Muscle layer of colon (tissue), 2 donors: Measurements from ENCODE around the gene ATOH7.
"Not testable (repeated sequence)": the region's sequence is repeated elsewhere in the genome, so short reads cannot be mapped to it uniquely, and the experiment has no call there.

Source experiments
- H3K27ac ChIP-seq: one replicate; pipeline ENCODE4 v1.7.0; 2013; ENCODE audit warnings: low read depth, mild to moderate bottlenecking, low read length, moderate library complexity
- H3K27me3 ChIP-seq, 2 donors: one replicate each; pipeline ENCODE4 v1.7.0; 2013; ENCODE audit warnings: low read length in 2 of 2, mild to moderate bottlenecking in 2 of 2; ENCODE audit not compliant: insufficient read depth in 2 of 2, control insufficient read depth in 1 of 2
- H3K36me3 ChIP-seq: one replicate; pipeline ENCODE4 v1.7.0; 2013; ENCODE audit warnings: mild to moderate bottlenecking, low read length; ENCODE audit not compliant: insufficient read depth
- H3K4me1 ChIP-seq: one replicate; pipeline ENCODE4 v1.7.0; 2013; ENCODE audit warnings: mild to moderate bottlenecking, low read length; ENCODE audit not compliant: insufficient read depth
- H3K4me3 ChIP-seq, 2 donors: one replicate each; pipeline ENCODE4 v1.7.0; 2013; ENCODE audit warnings: low read length in 2 of 2, low read depth in 1 of 2, mild to moderate bottlenecking in 1 of 2, moderate library complexity in 1 of 2
- H3K9ac ChIP-seq: one replicate; pipeline ENCODE4 v1.7.0; 2013; ENCODE audit warnings: low read length
- H3K9me3 ChIP-seq: one replicate; pipeline ENCODE4 v1.7.0; 2013; ENCODE audit warnings: mild to moderate bottlenecking, low read length
- donor health status: abdominal sarcoma.
- donor health status: Adenocarcinoma of cecum.

ATOH7 gene

GRCh38 chr10:68202960-68203353 is 29.0 kb downstream of the ATOH7 start:
- H3K4me3 ChIP-seq, result no peak overlapping the region
- H3K9me3 ChIP-seq, result no peaks in the 10 kb centered on the region
- H3K36me3 ChIP-seq, result no peaks in the 10 kb centered on the region
- no peak overlapping the region for H3K27ac ChIP-seq
- no peaks in the 10 kb centered on the region for H3K4me1 ChIP-seq
- H3K27me3 ChIP-seq, result peaks cover 0 to 4% of the 10 kb centered on the region in 2 donors
- no peak overlapping the region for H3K9ac ChIP-seq

- no peak overlapping the region for H3K4me3 ChIP-seq
- no peak overlapping the region for H3K27ac ChIP-seq
- no peak overlapping the region for H3K9ac ChIP-seq
- no peaks in the 10 kb centered on the region for H3K36me3 ChIP-seq
- H3K4me1 ChIP-seq, result no peaks in the 10 kb centered on the region
- H3K27me3 ChIP-seq, result peaks cover 0 to 4% of the 10 kb centered on the region in 2 donors
- no peaks in the 10 kb centered on the region for H3K9me3 ChIP-seq
Observed at GRCh38 chr10:68196701-68197100, 35.2 kb downstream of the ATOH7 start.

- not testable (repeated sequence) for H3K36me3 ChIP-seq, H3K9me3 ChIP-seq, H3K27ac ChIP-seq
Observed at GRCh38 chr10:68195776-68196175, 36.1 kb downstream of the ATOH7 start.

GRCh38 chr10:68194290-68194689 is 37.6 kb downstream of the ATOH7 start:
- no peak overlapping the region for H3K27ac ChIP-seq
- no peak overlapping the region for H3K4me3 ChIP-seq
- no peaks in the 10 kb centered on the region for H3K27me3 ChIP-seq
- no peaks in the 10 kb centered on the region for H3K36me3 ChIP-seq
- no peaks in the 10 kb centered on the region for H3K4me1 ChIP-seq
- no peaks in the 10 kb centered on the region for H3K9me3 ChIP-seq
- H3K9ac ChIP-seq, result no peak overlapping the region

More at GRCh38 chr10:68195776-68196175, 36.1 kb downstream of the ATOH7 start:
- H3K4me1 ChIP-seq, H3K27me3 ChIP-seq, H3K4me3 ChIP-seq, H3K9ac ChIP-seq: not testable (repeated sequence)

- Histone ChIP-seq H3K9ac (no peak overlapping the region), H3K4me1 (no peaks in the 10 kb centered on the region), H3K27me3 (no peaks in the 10 kb centered on the region), H3K4me3 (no peak overlapping the region), H3K36me3 (no peaks in the 10 kb centered on the region), H3K27ac (no peak overlapping the region), H3K9me3 (no peaks in the 10 kb centered on the region)
Observed at GRCh38 chr10:68192113-68192512, 39.8 kb downstream of the ATOH7 start.

GRCh38 chr10:68188835-68189234 is 43.1 kb downstream of the ATOH7 start:
- Histone ChIP-seq H3K9me3 (no peaks in the 10 kb centered on the region), H3K4me3 (no peak overlapping the region), H3K27me3 (no peaks in the 10 kb centered on the region), H3K27ac (no peak overlapping the region), H3K9ac (no peak overlapping the region), H3K4me1 (no peaks in the 10 kb centered on the region), H3K36me3 (no peaks in the 10 kb centered on the region)

- Histone ChIP-seq H3K4me1 (no peaks in the 10 kb centered on the region), H3K27ac (no peak overlapping the region), H3K9me3 (no peaks in the 10 kb centered on the region), H3K27me3 (no peaks in the 10 kb centered on the region), H3K4me3 (no peak overlapping the region), H3K36me3 (no peaks in the 10 kb centered on the region), H3K9ac (no peak overlapping the region)
Observed at GRCh38 chr10:68185085-68185484, 46.8 kb downstream of the ATOH7 start.

GRCh38 chr10:68184546-68184945 is 47.4 kb downstream of the ATOH7 start:
- Histone ChIP-seq H3K9ac (no peak overlapping the region), H3K27me3 (no peaks in the 10 kb centered on the region), H3K27ac (no peak overlapping the region), H3K36me3 (no peaks in the 10 kb centered on the region), H3K4me1 (no peaks in the 10 kb centered on the region), H3K9me3 (no peaks in the 10 kb centered on the region), H3K4me3 (no peak overlapping the region)
